Measurements from ENCODE around the gene ASCL5.
"Not testable (repeated sequence)": the region's sequence is repeated elsewhere in the genome, so short reads cannot be mapped to it uniquely, and the experiment has no call there.

ASCL5 gene, protein sequence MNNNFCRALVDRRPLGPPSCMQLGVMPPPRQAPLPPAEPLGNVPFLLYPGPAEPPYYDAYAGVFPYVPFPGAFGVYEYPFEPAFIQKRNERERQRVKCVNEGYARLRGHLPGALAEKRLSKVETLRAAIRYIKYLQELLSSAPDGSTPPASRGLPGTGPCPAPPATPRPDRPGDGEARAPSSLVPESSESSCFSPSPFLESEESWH

GRCh38 chr1:201126832-201127754 is at the start of gene ASCL5:
Gene ASCL5, minus strand, starts transcription at chr1:201127184. Its CDS starts 11,812 bp downstream, at chr1:201115372.
- in situ Hi-C loops (cut with MboI; ENCODE audit: low sequenced_read_pairs) = no loop called here

DNA sequence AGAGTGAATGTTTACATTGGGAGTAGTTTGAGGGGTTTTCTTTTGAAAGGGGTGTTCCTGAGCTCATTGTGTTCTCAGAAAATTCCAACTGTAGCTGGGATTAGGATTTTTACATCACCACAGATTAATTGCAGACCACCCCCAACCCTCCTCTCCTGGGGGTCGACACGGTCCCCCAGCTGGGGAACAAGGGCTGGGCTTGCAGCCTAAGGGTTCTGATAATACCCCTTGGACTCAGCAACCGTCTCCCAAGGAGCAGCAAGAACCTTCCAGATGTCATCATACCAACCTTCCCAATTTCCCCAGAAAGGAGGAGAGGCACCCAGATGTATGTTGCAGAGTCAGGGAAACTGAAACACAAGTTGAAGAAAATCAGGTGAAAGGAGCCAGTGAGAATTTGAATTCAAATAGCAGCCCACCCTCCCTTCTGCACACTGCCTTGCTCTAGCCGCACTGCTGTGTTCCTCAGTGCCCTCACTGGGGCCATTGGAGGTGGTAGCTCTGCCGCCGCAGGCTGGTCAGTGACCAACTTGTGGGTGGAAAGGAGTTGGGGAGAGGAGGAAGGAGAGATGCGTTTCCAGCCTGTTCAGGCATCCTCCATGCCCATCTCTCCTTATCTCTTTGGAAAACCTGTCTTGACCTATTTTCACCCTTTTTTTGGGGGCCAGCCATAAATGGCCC is 49.0 kb upstream of the ASCL5 start:
- in situ Hi-C loops (cut with MboI; ENCODE audit: low sequenced_read_pairs) = no loop called here

DNA sequence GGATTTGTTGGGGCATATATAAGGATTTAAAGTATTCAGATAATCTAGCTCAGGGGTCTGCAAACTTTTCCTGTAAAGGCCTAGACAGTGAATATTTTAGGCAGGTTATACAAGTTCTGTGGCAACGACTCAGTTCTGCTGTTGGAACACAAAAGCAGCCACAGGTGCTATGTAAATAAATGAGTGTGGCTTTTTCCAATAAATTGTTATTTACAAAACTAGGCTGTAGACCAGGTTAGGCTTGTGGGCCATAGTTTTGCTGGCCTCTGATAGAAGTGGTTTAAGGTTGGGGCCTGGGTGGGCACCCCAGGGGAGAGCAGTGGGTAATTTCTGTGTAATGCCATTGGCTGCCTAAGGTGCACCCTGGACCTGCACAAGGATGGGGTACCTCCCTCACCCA is 46.8 kb upstream of the ASCL5 start:
- in situ Hi-C loops (cut with MboI; ENCODE audit: low sequenced_read_pairs) = no loop called here

DNA sequence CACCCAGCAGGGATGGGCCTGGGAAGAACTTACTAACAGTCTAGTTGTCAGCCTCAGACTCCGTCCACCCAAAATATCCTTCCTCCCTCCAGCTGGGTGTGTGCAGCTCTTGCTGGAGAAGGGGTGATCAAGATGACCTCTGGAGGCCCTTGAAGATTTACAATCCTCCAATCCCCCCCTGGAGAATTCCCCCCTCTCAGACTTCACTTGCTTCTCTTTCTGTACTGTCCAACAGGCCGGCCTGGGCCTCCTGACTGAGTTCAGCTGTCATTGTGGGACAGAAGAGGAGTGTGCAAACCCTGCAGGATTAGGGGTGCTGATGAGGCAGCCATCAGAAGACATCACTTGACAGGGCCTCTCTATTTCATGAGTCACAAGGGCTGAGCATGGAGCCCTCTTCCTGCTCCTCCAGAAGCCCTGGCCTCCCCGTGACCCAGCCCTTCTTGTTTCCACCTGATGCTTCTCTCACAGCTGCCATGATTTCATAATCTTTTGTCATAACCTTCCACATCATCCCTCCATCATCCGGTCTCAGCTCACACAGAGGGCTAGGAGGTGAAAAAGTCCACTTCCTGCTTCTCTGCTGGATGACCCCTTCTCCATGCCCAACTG is 46.1 kb upstream of the ASCL5 start:
- in situ Hi-C loops (cut with MboI; ENCODE audit: low sequenced_read_pairs) = no loop called here

DNA sequence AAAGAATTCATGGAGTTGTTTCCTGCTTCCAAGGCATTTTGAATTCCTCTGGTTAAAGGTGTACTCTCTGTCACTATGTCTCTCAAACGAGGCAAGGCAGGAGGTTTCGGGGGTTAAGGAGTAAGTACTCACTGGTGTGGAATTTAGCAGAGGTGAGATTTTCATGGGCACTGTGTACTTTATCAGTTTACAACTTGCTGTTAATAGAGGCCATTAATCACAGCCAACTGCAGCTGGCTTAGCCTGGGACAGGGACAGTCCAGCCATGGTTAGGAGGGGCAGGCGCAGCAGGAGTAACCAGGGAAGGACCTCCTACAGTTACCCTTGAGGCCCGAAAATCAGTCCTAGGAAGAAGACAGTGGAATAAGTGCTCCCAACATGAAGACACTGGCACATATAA is 45.3 kb upstream of the ASCL5 start:
- in situ Hi-C loops (cut with MboI; ENCODE audit: low sequenced_read_pairs) = no loop called here

- in situ Hi-C loops (cut with MboI; ENCODE audit: low sequenced_read_pairs) = no loop called here
Measured at GRCh38 chr1:201171063-201172036, 44.4 kb upstream of the ASCL5 start.

DNA sequence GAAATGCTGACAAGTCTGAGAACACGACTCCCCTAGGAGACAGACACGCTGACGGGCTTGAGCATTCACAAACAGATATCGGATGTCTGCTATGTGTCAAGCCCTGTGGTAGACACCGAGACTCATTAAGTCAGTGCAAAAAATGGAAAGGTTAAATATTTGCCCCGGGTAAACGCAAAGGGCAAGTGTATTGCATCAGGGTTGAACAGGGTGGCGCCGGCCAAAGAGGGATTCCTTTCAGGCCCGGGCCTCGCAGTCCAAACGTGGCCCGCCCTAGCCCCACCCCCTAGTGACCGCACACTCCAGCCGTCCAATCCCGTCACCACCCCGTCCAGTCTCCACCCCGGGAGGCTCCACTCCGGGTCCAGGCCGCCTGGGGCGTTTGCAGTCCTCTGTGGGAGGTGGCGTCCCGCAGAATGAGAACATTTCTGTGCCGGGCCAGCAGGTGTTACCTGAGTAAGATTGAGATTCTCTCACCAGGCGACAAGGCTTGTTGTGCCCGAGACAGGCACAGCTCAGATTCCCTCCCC is 43.6 kb upstream of the ASCL5 start:
- in situ Hi-C loops (cut with MboI; ENCODE audit: low sequenced_read_pairs) = no loop called here

DNA sequence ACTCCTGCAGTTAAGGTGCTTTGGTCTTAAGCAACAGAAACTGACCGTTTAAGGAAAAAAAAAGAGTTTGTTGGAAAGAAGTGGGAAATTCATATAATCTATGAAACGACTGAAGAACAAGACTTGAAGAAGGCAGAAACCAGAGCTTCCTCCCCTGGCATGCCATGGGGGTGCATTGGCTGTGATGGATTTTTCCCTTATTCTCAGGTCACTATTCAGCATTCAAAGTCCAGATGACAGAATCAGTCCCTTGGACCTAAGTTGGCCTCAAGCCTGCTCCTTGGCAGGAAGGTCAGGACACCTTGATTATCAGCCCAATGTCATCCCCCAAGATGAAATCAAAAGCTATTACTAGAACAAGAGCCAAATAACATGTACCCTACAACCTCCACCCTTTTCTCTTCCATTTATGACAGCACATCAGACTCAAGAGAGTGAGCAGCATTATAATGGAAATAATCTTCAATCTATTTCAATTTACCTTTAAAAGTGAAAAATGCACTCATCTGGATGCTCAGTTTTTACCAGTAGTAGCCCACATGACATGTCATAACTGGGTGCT is 43.1 kb upstream of the ASCL5 start:
- in situ Hi-C loops (cut with MboI; ENCODE audit: low sequenced_read_pairs) = no loop called here

DNA sequence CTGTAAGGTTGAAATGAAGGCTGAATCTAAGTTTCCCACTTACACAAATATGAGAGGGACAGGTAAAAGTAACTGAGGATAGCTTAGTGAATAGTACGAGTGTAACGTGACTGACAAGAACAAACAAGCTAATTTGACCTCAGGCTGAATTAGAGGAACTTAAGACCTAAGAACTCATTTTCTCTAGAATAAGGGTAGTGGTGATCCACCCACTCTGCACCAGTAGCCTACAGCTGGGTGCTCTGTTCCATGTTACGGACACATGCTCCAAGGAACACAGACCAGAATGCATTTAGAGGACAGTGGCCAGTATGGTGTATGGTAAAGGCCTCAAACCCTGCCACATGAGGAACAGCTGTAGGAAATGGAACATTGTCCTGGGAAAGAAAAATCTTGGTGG is 42.2 kb upstream of the ASCL5 start:
- in situ Hi-C loops (cut with MboI; ENCODE audit: low sequenced_read_pairs) = no loop called here

DNA sequence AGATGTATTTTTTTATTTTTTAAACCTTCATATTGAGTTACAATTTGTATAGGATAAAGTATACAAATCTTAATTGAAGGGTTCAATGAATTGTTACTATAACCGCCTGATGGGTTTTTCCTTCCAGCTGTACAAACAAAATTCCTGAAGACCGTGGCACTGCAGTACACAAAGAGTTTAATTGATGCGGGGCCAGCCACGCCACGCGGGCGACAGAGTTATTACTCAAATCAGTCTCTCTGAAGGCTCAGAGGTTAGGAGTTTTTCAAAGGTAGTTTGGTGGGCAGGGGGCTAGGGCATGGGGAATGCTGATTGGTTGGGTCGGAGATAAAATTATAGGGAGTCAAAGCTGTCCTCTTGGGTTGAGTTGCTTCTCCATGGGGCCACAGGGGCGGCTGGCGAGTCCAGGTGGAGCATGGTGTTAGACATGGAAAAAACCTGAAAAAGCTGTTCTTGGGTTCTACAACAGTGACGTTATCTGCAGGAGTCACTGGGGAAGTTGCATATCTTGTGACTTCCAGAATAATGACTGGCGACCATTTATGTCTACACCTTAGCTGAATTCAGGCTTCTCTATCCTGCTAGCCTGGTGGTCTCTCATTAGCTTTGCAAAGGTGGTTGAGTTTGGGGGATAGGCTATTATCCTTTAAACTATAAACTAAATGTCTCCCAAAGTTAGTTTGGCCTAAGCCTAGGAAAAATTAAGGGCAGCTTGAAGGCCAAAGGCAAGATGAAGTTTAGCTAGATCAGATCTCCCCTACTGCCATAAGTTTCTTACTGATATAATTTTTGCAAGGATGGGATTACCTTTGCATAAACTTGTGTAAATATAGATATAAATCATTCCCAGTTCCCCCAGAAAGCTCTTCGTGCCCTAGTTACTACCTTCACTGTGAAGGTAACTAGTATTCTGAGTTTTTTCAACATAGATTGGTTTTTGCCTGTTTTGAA is 40.3 kb upstream of the ASCL5 start:
- in situ Hi-C loops (cut with MboI; ENCODE audit: low sequenced_read_pairs) = no loop called here

DNA sequence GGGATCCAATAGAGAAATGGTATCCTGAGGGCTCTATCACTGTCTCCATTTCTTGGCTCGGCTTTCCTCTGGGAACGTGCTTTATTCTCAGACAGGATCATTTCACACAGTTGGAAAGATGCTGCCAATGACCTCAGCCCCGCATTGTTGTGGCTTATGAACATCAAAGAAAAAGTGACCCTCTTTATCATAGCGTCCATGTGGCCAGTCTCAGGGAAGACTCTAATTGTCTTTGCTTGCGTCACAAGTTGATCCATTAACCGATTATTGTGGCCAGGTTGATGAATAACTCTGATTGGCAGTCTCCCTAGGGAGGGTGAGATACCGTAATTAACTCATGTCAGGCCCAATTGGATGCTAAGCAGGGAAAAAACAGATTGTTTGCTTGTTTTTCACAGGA is 37.7 kb upstream of the ASCL5 start:
- in situ Hi-C loops (cut with MboI; ENCODE audit: low sequenced_read_pairs) = no loop called here

DNA sequence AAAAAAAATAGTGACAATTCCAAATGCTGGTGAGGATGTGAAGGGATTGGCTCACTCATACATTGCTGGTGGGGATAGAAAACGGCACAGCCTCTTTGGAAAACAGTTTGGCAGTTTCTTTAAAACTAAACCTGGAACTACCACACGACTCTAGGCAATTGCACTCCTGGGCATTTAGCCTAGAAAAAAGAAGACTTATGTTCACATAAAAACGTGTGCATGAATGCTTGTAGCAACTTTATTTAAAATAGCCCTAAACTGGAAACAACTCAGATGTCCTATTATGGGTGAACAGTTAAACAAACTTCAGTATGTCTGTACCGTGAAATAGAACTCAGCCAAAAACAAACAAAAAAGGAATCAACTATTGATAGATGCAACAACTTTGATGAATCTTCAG is 36.7 kb upstream of the ASCL5 start:
- in situ Hi-C loops (cut with MboI; ENCODE audit: low sequenced_read_pairs) = no loop called here

GRCh38 chr1:201163036-201163435 is 36.1 kb upstream of the ASCL5 start:
- in situ Hi-C loops (cut with MboI; ENCODE audit: low sequenced_read_pairs) = not testable (repeated sequence)

DNA sequence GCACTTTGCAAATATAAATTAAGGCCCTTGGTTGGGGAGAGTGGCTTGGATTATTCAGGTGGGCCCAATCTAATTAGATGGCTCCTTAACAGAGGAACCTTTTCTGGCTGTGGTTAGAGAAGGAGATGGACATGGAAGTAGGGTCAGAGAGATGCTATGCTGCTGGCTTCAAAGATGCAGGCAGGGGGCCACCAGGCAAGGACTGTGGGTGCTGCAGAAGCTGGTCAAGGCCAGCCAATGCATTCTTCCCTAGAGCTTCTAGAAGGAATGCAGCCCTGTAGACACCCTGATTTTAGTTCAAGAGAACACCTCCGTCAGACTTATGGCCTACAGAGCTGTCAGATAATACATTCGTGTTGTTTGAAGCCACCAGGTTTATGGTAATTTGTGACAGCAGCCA is 31.0 kb upstream of the ASCL5 start:
- in situ Hi-C loops (cut with MboI; ENCODE audit: low sequenced_read_pairs) = no loop called here

- in situ Hi-C loops (cut with MboI; ENCODE audit: low sequenced_read_pairs) = no loop called here
Measured at GRCh38 chr1:201156819-201157218, 29.8 kb upstream of the ASCL5 start.

GRCh38 chr1:201156346-201156745 is 29.4 kb upstream of the ASCL5 start:
- in situ Hi-C loops (cut with MboI; ENCODE audit: low sequenced_read_pairs) = no loop called here

- in situ Hi-C loops (cut with MboI; ENCODE audit: low sequenced_read_pairs) = no loop called here
Measured at GRCh38 chr1:201155354-201155753, 28.4 kb upstream of the ASCL5 start.

- in situ Hi-C loops (cut with MboI; ENCODE audit: low sequenced_read_pairs) = no loop called here
Measured at GRCh38 chr1:201154389-201155165, 27.6 kb upstream of the ASCL5 start, which contains the start of gene TMEM9. Gene TMEM9, minus strand, starts transcription at chr1:201154474. Its CDS starts 551 bp downstream, at chr1:201153923.

Measured in HL-60/S4 treated with retinoic acid at 250 ng/mL for 4 days and 3 days (cell line).